A673 (cell line): ENCODE data around the gene EXOC3L4.

ENCODE experiments used
- EZH2 ChIP-seq: fragments of 200-600 bp; sonication (generic); IDR thresholded peaks from 2 replicates; pipeline ENCODE4 v1.6.1; 2017; ENCODE audit warnings: borderline replicate concordance, low read depth, mild to moderate bottlenecking, mixed read lengths, antibody characterized with exemption, low read length; ENCODE audit not compliant: poor library complexity, severe bottlenecking
- TF ChIP-seq, protein P1 (sequence below): fragments of 300-800, 200-600 bp; sonication (generic); conservative IDR thresholded peaks from 2 replicates; pipeline ENCODE4 v1.5.1; 2017; ENCODE audit warnings: low read depth, mild to moderate bottlenecking, antibody characterized with exemption, low read length, moderate library complexity, mixed read lengths

DNA sequence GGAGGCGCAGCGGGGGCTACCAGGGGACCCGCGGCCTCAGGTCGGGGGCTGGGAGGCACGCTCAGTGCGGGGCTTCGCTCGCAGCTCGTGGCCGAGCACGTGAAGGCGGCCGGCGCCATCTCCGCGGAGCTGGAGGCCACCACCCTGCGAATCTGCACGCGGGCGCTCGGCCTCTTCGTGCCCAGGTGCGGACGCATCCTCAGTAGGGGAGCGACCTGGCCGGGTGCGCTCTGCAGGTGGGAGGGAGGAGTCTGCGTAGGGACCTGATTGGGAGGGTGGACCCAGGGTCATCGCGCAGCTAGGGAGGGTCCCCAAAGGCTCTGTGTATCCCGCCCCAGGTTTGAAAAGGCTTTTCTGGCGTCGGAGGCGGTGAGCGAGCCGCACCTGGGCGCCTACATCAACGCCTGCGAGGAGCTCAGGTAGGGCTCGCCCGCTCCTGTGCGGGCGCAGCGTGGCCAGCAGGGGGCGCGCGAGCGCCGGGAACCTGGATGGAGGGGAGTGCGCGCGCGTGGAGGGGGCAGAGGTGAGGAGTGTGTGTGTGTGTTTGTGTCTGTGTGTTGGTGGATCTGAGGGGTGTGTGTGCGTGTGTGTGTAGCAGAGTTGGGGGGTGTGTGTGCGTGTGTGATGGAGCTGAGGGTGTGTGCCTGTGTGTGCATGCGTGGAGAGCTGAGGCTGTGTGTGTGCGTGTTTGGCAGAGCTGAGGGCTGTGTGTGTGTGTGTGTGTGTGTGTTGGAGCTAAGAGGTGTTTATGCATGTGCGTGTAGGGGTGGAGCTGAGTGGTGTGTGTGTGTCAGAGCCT, 10.3 kb downstream of the EXOC3L4 start:
- TF ChIP-seq, protein P1, sequence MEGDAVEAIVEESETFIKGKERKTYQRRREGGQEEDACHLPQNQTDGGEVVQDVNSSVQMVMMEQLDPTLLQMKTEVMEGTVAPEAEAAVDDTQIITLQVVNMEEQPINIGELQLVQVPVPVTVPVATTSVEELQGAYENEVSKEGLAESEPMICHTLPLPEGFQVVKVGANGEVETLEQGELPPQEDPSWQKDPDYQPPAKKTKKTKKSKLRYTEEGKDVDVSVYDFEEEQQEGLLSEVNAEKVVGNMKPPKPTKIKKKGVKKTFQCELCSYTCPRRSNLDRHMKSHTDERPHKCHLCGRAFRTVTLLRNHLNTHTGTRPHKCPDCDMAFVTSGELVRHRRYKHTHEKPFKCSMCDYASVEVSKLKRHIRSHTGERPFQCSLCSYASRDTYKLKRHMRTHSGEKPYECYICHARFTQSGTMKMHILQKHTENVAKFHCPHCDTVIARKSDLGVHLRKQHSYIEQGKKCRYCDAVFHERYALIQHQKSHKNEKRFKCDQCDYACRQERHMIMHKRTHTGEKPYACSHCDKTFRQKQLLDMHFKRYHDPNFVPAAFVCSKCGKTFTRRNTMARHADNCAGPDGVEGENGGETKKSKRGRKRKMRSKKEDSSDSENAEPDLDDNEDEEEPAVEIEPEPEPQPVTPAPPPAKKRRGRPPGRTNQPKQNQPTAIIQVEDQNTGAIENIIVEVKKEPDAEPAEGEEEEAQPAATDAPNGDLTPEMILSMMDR, result peak; percentile 100
- TF ChIP-seq EZH2, result peak; percentile 63
